Right ventricle myocardium inferior (tissue), 1 donor: Measurements from ENCODE around the gene GEMIN7. TPM values are rescaled to one million over a fixed set of nuclear protein-coding genes. Genes with fewer than 3 reads are reported as not detected.
"Not testable (repeated sequence)": the region's sequence is repeated elsewhere in the genome, so short reads cannot be mapped to it uniquely, and the experiment has no call there.

Source experiments
- ATAC-seq: fragments of 200-7000 bp; cut with Tn5 transposase; one replicate; pipeline ENCODE4 v1.9.1; 2020; ENCODE audit warnings: mild to moderate bottlenecking, moderate library complexity
- DNase-seq: peaks from one replicate; pipeline ENCODE4 v3.0.0; 2021; ENCODE audit errors: missing footprints
- intact Hi-C: fragments of 100-400 bp; cut with DNase I; formaldehyde crosslinking; loops from one replicate; pipeline ENCODE4 v1.11.0; 2022
- total RNA-seq: library from RNA; stranded (reverse); fragmentation: NEBNext Ultra II Directional; extraction: Animal tissue kit (Norgen Biotek cat#: 25700); gene quantifications from one replicate; pipeline ENCODE4 v1.2.1, GENCODE V29; 2021
- donor health status: DM: no; HTN: yes; CAD: no; lungs with severe emphysema.

Gene GEMIN7
- total RNA-seq, 1 donor from 2014 or later: 15.5 TPM

DNA sequence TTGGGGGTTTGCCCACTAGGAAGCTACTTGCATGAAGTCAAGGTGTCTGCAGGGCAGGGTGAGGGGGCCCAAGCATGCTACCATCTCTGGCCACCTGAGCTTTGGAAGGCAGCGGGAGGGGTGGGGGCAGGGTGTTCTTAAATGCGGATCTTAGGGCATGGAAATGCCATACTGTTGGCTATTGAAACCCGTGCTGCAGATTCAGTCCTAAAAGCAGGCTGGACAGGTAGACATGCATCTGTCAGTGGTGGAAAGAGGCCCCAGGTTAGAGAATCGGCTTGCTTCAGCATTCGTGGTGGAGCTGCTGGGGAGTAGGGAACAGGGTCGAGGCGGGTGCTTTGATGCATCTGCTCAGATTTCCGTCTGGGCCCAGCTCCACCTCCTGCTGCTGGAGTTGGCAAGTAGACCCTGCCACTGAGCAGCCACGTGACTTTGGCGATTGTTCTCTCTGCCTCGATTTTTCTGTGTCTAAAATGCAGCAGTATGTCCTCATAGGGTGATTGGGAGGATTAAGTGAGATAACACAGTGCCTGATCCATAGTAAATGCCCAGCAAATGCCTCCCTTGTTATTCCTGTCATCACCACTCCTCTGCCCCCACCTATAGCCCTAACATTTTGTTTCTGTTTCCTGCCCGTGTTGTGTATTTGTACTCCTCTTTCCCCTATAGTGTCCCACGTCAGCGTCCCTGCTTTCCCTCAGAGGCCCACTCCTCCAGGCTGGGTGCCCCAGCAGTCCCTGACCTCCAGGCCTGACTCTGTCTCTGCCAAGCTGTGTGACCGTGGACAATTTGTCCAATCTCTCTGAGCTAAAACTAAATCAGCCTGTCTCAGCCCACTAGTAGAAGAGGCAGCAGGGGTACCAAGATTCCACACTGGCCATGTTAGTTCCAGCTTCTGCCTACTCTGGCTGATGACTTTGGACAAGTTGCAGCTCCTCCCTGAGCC lies 19.7 kb downstream of the GEMIN7 start:
- ATAC-seq (peak; percentile 26), DNase-seq (peak; percentile 59)
- intact Hi-C loops: loop anchor here (5.0 kb wide), 1 partner anchor 149 kb away; the partner anchor contains the start of gene EXOC3L2

DNA sequence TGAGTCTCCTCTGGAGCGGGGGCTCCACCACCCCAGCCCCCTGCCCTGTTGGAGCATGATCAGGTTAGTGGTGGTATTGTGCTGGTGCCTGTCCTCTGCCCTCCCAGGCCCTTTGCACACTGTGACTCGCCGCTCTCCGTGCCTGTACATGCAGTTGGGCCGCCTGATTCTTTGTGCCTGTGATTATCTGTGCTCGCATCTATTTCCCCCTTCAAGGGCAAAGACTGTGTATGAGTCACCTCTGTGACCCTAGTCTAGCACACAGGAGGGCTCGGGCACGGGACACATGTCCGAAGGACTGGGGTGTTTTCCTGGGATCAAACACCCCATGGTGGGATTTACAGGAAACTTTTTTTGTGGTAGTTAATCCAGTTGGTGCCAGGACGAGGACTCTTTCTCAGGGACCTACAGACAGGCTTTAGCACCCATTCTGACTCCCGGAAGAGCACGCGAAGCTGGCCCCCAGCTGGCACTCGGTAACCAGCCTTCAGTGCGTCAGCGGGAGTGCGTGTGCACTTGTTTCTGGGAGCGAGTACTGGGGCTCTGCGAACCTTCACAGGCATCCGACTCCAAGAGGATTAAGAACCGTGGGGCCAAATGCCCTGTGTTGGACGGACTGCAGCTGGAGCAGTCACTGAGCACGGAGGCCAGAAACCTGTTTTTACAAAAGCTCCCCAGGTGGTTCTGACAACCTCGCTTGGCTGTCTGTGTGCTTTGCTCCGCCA lies 20.6 kb downstream of the GEMIN7 start:
- ATAC-seq (no peak), DNase-seq (peak; percentile 46)
- intact Hi-C loops: loop anchor here (5.0 kb wide), 1 partner anchor 148 kb away; the partner anchor contains the start of gene EXOC3L2

DNA sequence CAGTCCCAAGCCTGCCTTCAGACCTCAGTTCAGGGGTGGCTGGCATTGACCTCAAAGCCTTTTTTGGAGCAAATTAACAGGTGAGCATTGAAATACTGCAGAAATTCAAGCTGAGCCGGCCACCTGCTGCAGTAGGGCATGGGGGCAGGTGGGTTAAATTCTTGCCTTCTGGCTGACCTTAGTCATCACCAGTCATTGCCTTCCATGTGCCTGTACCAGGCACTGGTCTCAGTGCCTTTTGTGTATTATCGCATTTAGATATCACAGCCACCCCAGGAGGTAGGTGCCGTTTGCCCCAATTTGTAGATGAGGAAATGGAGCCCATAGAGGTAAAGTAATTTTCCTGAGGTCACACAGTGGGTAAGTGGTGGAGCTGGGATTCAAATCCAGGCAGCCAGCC lies 21.1 kb downstream of the GEMIN7 start:
- intact Hi-C loops: no loop called here
- no peak for DNase-seq
- ATAC-seq: no peak

DNA sequence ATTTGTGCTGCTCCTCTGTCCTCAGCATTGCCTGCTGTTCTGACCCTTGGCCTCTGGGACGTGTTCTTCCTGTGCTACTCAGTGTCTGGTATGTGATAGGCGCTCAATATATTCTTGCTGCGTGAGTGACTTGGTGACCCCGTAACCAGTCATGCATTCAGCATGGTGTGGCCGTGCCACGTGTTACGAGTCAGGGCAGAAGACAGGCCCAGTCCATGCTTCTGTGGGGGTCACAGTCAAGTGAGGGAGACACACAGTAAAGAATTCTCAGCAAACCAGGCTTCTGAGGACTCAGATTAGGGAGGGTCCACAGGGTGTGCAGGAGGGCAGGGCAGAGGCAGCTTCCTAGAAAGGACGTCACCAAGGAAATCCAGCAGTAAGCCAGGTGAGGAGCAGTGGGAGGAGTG lies 21.8 kb downstream of the GEMIN7 start:
- intact Hi-C loops: no loop called here
- DNase-seq: no peak

DNA sequence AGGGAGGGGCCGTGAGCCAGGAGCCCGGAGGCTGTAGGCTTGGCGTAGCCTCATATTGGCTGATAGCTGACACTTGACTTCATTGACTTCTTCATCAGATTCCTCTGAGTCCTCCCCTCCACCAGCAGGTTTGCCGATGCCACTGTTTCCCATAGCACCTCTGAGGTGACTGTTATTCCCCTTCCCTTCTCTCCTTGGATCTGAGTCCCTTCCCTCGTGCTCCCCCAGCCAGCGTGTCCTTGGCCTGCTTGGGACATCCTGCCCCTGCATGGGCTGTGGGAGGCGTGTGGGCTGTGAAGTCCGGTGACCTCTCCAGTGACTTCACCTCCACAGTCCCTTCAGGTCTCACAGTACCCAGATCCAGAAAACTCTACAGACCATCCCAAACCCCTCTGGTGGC lies 22.7 kb downstream of the GEMIN7 start:
- intact Hi-C loops: no loop called here
- DNase-seq (no peak), ATAC-seq (no peak)

More for the DNA sequence above, 21.8 kb downstream of the GEMIN7 start:
- no peak for ATAC-seq

DNA sequence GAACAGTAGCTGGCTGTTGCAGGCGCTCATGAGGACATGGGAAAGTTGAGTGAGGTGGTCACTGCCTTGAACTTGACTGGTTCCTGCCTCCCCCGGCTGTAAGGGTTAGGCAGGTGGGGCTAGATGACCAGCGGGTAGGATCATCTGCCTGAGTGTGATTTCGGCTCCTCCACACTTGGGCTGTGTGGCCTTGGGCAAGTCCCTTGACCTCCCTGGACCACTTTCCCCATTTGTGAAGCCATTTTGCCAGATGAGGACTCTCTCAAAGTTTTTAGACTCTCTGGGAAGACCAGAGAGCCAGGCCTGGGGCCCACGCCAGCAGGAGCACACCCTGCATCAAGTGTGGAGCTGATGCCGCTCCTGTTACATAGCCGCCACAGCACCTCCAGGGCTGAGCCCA lies 23.4 kb downstream of the GEMIN7 start:
- intact Hi-C loops: no loop called here
- ATAC-seq (no peak), DNase-seq (no peak)

DNA sequence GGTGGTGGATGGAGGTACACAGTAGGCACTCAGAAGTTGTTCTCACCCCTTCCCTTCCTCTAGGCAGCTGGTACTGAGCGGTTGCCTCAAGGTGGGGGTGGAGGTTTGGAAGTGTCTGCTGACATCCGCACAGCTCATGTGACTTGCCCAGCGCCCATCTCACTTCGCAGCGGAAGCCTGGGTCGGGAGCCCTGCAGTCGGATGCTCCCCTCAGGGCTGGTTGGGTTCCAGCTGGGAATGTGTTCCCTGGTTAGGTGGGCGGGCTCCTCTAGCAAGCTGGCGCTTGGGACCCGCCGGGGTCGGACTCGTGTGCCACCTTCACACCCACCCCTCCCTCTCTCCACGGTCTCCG lies 24.1 kb downstream of the GEMIN7 start:
- ATAC-seq (peak; percentile 49), DNase-seq (no peak)
- intact Hi-C loops: no loop called here

DNA sequence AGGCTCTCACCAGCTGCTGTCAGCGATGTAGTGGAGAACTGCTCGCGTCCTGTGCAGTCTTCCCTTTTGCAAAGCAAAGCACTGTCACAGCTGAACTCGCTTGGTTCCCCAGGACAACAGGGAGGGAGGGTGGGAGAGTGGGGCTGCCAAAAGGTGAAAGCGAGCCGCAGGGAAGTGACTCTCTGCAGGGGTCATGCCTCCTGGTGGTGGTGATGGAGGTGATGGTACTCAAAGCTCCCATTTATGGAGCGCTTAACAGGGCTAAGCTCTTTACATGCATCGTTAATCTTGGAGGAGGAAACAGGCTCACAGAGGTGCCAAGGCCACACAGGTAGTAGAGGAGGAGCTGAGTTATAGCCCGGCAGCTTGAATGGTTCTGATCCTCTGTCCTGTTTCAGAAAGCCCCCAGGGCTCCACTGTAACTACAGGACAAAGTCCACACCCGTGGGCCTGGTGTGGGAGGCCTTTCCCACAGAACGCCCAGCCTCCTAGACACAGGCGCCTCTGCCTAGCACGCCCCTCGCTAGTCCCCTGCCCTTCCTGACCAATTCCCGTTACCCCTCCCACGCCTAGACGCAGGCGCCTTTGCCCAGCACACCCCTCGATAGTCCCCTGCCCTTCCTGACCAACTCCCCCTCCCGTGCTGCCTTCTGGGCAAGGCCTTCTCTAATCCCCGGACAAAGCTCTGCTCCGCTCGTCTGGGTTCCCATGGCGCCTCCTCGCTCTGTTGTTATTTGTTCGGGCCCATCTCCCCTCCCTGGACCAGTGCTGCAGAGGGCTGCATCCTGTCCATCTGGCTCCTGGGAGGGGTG lies 24.7 kb downstream of the GEMIN7 start:
- intact Hi-C loops: no loop called here
- DNase-seq (peak; percentile 33), ATAC-seq (no peak)

DNA sequence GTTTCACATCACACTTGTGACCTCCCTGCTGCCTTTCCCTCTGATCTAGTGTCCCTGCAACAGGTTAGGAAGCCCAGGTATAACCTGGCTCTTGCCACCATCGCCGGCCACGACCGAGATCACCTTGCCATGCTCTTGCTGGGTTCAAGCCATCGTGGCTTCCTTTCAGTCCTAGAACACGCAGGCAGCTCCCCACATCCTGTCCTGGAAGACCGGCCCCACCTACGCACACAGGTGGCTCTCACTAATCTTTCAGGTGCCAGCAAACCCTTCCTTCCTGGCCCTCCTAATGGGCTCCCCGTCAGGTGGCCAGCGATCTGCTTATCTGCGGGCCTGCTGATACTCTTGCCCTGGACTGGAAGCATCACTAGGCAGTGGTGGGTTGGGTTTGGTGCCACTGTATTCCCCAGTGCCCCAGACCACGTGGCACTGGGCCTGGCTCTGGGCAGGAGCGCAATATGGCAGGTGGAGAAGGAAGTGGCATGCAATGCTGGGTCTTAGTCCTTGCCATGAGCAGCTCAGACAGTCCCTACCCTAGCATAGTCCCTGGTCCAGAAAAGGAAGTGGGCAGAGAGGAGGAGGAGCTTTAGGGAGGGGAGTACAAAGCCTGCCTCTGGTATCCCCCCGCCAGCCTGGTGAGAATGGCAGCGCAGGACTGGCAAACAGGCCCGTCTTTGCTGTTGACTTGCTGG lies 25.7 kb downstream of the GEMIN7 start:
- intact Hi-C loops: no loop called here

DNA sequence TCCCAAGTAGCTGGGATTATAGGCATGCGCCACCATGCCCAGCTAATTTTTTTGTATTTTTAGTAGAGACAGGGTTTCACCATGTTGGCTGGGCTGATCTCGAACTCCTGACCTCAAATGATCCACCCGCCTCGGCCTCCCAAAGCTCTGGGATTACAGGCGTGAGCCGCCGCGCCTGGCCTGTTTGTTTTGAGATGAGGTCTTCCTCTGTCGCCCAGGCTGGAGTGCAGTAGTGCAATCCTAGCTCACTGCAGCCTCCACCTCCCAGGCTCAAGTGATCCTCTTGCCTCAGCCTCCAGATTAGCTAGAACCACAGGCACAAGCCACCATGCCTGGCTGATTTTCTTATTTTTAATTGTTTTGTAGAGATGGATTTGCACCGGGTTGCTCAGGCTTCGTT lies 27.3 kb downstream of the GEMIN7 start:
- intact Hi-C loops, ATAC-seq, DNase-seq: not testable (repeated sequence)

More for the DNA sequence above, 25.7 kb downstream of the GEMIN7 start:
- no peak for ATAC-seq
- DNase-seq: no peak

DNA sequence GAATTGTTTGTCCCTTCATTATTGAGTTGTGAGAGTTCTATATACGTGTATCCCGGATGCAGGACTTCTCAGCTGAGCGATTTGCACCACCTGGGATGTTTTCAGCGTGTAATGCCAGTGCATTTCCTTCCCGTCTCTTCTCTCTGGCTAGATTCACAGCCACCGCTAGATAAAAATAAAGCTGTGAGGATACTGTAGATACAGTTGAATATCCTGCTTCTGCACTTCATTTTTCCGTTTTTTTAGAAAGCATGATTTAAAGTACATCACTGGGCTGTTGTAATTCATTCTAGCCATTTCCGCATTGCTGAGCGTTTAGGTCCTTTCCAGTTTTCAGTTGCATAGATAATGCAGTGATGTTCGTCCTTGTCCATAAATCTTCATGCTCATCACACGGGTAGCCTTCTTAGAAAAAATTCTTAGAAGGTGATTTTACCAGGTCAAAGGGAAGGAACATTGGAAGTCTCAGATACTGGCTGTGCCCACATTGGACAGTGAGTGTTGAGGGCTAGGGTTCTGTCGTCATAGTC lies 28.6 kb downstream of the GEMIN7 start:
- intact Hi-C loops: no loop called here
- DNase-seq (no peak), ATAC-seq (no peak)

DNA sequence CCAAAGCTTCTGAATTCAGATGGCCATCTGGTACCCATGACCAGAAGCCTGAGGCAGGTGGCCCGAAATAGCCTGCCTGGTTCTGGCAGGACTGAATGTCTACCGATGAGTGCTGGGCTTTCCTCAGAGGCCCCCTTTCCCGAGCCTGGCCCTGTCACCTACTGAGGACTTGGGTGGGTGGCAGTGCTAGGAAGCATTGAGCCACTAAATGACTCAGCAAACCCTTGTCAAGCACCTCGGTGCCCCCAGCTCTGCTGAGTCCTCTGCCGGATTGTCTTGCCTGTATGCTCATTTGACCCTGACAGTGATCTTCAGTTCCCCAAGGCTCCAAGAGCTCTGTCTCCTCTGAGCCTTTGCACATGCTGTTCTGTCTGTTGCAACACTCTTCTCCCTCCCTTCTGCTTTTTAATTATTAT lies 31.8 kb downstream of the GEMIN7 start:
- intact Hi-C loops: no loop called here
- DNase-seq (peak; percentile 50), ATAC-seq (no peak)

DNA sequence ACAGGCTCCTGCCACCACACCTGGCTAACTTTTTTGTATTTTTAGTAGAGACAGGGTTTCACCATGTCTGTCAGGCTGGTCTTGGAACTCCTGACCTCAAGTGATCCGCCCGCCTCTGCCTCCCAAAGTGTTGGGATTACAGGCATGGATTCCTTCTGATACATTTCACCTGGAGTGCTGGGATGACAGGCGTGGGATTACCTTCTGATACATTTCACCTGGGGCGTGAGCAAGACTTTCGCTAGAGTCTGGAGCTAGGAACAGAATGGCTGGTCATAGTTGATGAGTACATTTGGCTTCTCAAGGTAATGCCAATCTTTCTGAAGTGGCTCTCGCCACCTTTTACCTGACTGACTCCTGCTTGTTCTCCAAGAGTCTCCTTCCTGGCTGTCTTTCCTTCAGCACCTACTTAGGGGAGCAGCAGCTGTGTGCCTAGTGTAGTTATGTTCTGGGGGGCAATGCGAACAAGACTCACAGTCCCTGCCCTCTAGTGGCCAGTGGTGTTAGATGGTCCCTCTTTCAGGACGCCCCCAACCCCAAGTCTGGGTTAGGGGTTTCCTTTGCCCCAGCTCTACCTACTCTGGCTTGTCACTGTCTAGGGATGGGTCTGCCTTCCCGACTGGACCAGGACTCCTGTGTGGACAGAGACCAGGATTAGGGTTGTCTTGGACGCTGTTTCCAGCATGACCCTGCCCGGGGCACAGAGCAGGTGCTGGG lies 33.2 kb downstream of the GEMIN7 start:
- intact Hi-C loops: no loop called here
- peak; percentile 23 for ATAC-seq
- no peak for DNase-seq

DNA sequence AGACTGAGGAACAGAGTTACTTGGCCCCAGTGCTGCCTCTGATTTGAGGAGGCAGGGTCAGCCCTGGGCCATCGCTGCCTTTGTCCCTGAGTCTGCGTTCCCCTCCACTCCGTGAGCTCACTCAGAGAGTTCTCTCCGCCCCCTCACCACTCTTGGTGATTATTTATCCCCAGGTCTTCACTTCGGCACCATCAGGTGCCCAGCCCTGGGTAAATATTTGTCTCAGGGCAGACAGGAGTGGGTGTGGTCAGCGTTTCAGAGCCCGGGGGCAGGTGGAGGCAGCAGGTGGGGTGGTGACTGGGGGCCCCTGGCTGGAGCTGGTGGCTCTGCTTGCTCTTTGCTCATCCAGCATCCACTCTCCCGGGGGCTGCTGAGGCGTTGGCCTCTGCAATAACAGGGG lies 34.6 kb downstream of the GEMIN7 start:
- intact Hi-C loops: no loop called here

DNA sequence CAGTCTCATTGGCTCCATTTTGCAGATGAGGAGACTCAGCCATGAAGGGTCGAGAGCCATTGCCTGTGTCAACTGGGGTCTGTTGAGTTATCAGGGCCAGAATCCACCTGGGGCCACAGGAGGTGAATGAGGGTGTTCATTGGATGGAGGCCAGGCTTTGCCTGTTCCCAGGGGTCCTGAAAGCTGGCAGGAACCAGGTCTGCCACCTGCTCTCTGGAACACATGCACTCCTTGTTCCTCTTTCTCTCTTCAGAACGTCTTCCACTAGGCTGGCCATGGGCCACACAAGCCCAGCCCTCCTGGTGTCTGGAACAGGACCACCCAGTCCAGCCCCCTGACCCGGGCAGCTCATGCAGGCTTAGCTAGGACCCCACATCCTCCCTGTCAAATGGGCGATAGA lies 35.1 kb downstream of the GEMIN7 start:
- no peak for ATAC-seq
- intact Hi-C loops: no loop called here
- DNase-seq: peak; percentile 17

More for the DNA sequence above, 34.6 kb downstream of the GEMIN7 start:
- ATAC-seq (no peak), DNase-seq (no peak)

DNA sequence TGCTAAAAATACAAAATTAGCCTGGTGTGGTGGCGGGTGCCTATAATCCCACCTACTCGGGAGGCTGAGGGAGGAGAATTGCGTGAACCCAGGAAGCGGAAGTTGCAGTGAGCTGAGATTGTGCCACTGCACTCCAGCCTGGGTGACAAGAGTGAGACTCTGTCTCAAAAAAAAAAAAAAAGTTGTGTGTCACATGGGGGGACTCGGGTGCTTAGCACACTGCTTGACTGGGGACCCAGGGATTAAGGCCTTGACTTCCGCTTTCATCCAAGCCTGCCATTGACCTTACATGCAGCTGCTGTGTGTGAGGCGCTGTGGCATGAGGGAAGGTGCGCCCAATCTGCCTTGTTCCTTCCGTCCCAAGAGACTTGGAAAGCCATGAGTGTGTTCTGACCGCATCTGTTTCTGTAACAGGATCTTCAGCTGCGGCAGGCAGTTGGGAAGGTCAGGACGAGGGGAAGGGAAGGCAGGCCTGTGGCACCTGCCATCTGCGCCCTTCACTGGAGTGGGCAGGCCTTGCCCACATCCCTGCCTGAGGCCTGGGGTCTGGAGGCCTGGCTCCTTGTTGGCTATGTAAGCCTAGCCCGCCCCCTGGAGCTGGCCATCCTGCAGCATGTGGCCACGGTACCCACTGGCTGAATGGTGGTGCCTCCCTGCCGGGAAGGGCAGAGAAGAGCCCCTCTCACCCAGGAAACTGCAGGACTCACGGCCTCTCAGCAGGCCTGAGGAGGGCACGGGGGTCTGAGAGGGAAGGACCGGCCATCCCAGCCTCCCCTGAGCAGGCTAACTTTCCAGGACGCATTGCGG lies 37.0 kb downstream of the GEMIN7 start:
- DNase-seq (peak; percentile 52), ATAC-seq (no peak)
- intact Hi-C loops: no loop called here

DNA sequence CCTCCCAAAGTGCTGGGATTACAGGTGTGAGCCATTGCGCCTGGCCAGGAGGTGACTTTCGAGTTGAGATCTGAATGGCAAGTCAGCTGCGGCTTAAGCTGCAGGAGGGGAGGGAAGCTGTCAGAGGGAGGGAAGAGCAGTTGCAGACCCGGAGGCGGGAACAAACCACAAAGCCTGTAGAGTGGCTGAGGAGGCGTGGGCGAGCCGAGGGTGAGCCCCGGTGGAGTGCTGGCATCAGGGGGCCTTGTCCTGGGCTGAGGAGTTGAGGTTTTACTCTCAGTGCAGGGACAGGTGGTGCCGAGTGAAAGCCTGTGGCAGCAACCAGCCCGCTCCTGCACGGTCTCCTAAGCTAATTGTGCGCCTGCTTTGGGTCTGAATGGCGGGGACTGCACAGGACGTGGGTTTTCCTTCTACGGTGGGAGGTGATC lies 38.1 kb downstream of the GEMIN7 start:
- DNase-seq: peak; percentile 48
- intact Hi-C loops: no loop called here
- ATAC-seq: no peak
